Thoracic aorta (tissue), 2 donors: Measurements from ENCODE around the gene UTY. TPM values are rescaled to one million over a fixed set of nuclear protein-coding genes. Genes with fewer than 3 reads are reported as not detected.

Experiments used
- ATAC-seq: fragments of 150-250 bp; one replicate; pipeline ENCODE4 v1.8.0; 2017; ENCODE audit warnings: low read depth; ENCODE audit not compliant: insufficient number of reproducible peaks, low FRiP score
- DNase-seq: peaks from one replicate; pipeline ENCODE4 v3.0.0-alpha.2; 2020; ENCODE audit warnings: low spot score
- H3K27ac ChIP-seq, 2 donors: fragments of 200-600 bp; sonication (generic); 1 replicate in 1 of 2; 2 replicates in 1 of 2; pipeline ENCODE4 v1.5.1; 2016; ENCODE audit warnings: mild to moderate bottlenecking in 2 of 2, moderate library complexity in 2 of 2
- H3K27me3 ChIP-seq: fragments of 200-600 bp; sonication (generic); replicated peaks from 2 replicates; pipeline ENCODE4 v1.6.0; 2016; ENCODE audit warnings: mild to moderate bottlenecking; ENCODE audit not compliant: insufficient read depth
- H3K36me3 ChIP-seq: fragments of 200-600 bp; sonication (generic); one replicate; pipeline ENCODE4 v1.5.1; 2016
- H3K4me1 ChIP-seq, 2 donors: fragments of 200-600 bp; sonication (generic); 1 replicate in 1 of 2; 2 replicates in 1 of 2; pipeline versions ENCODE4 v1.5.1 to v1.6.0; 2016; ENCODE audit warnings: low read depth in 2 of 2, mild to moderate bottlenecking in 1 of 2; ENCODE audit not compliant: control insufficient read depth in 1 of 2
- H3K4me3 ChIP-seq: fragments of 200-600 bp; sonication (generic); 2 replicates; pipeline ENCODE4 v1.5.1; 2016; ENCODE audit warnings: mild to moderate bottlenecking
- H3K9me3 ChIP-seq: fragments of 200-600 bp; sonication (generic); 2 replicates; pipeline ENCODE4 v1.5.1; 2016
- CTCF ChIP-seq: fragments of 200-600 bp; sonication (generic); IDR thresholded peaks from one replicate; pipeline ENCODE4 v1.5.1; 2019; ENCODE audit warnings: antibody characterized with exemption
- total RNA-seq, 2 donors: library from RNA; depleted of rRNA; stranded (reverse); fragments of >200 nt; gene quantifications; one replicate each; pipeline versions ENCODE4 v1.1.0 to v1.2.3, GENCODE V29; 2016

UTY gene
- total RNA-seq: 10 to 100 TPM; 20.3 to 58.1 TPM

DNA sequence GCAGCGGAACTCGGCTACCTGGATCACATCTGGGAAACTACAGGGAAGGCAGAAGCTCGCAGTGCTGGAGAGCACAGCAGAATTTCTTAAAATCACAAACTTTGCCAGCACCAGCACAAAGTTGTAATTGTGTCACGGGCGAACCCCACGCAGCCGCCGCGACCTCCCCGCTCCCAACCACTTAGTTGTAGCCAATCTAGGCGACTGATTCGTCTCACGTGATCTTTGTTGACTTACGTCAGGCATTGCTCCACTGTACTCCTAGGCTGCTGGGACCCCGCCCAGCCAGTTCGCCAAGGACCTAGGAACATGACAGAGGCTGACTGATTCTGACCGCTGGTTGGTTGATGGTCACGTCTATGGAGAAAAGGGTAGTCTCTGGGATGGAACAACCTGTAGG is at the start of gene UTY:
Gene UTY, minus strand, starts transcription at position 206 of the 400 bp plus-strand sequence. CDS start 368 bp downstream, outside the sequence.
- peak within 1 kb of the TSS; percentile 88 to 96 for H3K27ac ChIP-seq
- no peak for TF ChIP-seq CTCF
- no peaks in the 10 kb centered on the region for H3K36me3 ChIP-seq
- H3K9me3 ChIP-seq: no peaks in the 10 kb centered on the region
- ATAC-seq (peak; percentile 97), DNase-seq (peak; percentile 66)
- peak within 1 kb of the TSS; percentile 90 for H3K4me3 ChIP-seq
- H3K4me1 ChIP-seq: peaks cover 0 to 9% of the 10 kb centered on the region in 2 donors
- H3K27me3 ChIP-seq: no peaks in the 10 kb centered on the region

DNA sequence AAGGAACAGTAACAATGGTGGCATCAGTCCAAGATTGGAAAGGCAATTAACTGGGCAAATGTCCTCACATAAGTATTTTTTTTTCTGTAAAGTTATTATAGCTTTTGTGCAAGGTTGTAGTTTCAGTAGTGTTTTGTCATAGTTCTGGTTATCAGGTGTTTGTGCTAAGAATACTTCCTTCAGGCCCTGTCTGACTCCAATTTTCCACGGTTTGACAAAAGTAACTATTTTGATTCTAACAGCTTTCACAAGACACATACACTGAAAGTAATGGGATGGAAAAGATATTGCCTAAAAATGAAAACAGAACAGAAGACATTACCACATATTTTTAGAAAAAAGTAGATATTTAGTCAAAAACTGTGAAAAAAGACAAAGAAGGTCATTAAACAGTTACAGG is 40.6 kb upstream of the UTY start:
- Histone ChIP-seq H3K27me3 (no peaks in the 10 kb centered on the region), H3K27ac (no peak overlapping the region), H3K36me3 (no peaks in the 10 kb centered on the region), H3K4me1 (no peaks in the 10 kb centered on the region), H3K9me3 (no peaks in the 10 kb centered on the region), H3K4me3 (no peak overlapping the region)
- DNase-seq (no peak), ATAC-seq (no peak)
- no peak for TF ChIP-seq CTCF

DNA sequence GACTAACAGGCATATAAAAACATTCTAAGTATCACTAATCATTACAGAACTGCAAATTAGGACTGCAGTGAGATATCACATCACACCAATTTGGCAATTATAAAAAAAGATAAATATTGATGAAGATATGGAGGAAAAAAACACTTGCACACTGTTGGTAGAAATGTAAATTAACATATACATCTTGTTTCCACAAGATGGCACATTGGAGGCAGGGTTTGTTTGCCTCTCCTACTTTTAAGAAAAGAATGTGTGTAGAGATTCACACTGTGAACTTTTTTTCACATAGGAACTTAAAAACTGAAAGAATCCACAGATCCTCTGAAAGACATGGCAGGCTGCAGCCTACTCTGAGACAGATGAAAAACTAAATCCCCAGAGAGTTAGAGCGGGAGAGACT is 21.4 kb upstream of the UTY start:
- Histone ChIP-seq H3K4me1 (no peaks in the 10 kb centered on the region), H3K36me3 (no peaks in the 10 kb centered on the region), H3K4me3 (no peak overlapping the region), H3K27ac (no peak overlapping the region), H3K27me3 (no peaks in the 10 kb centered on the region), H3K9me3 (no peaks in the 10 kb centered on the region)
- DNase-seq (no peak), ATAC-seq (no peak)
- TF ChIP-seq CTCF: no peak

GRCh38 chrY:13493737-13494136 is 13.9 kb upstream of the UTY start:
- no peaks in the 10 kb centered on the region for H3K27me3 ChIP-seq
- H3K27ac ChIP-seq: no peak overlapping the region
- H3K9me3 ChIP-seq: no peaks in the 10 kb centered on the region
- DNase-seq (no peak), ATAC-seq (no peak)
- H3K36me3 ChIP-seq: no peaks in the 10 kb centered on the region
- no peak for TF ChIP-seq CTCF
- no peaks in the 10 kb centered on the region for H3K4me1 ChIP-seq
- no peak overlapping the region for H3K4me3 ChIP-seq

DNA sequence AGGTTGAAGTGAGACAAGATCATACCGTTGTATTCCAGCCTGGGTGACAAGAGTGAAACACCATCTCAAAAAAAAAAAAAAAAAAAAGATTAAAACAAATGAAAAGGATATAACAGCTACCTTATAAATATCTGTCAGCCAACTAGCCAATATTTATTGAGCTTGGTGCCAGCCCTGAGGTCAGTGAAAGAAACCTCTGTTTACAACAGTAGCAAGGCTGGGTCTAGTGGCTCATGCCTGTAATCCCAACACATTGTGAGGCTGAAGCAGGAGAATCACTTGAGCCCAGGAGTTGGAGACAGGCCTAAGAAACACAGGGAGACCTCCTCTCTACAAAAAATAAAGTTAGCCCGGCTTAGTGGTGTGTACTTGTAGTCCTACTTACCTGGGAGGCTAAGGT is 12.6 kb upstream of the UTY start:
- Histone ChIP-seq H3K4me3 (no peak overlapping the region), H3K36me3 (no peaks in the 10 kb centered on the region), H3K4me1 (no peaks in the 10 kb centered on the region), H3K27ac (no peak overlapping the region), H3K27me3 (no peaks in the 10 kb centered on the region), H3K9me3 (no peaks in the 10 kb centered on the region)
- ATAC-seq: no peak
- no peak for TF ChIP-seq CTCF
- no peak for DNase-seq
